Stimulated activated CD4-positive, alpha-beta T cell treated with anti-CD3 and anti-CD28 coated beads, TNF-alpha, amount 100 ng/mL, for 1 hour (primary cell): ENCODE data around the gene PKP1.

Experiments used
- DNase-seq, 3 donors: peaks; one replicate each; pipeline ENCODE4 v3.0.0-alpha.2; 2020; ENCODE audit warnings: low read depth in 3 of 3, low spot score in 1 of 3

Gene PKP1

GRCh38 chr1:201365251-201365650 lies 81.9 kb downstream of the PKP1 start:
- no peak for DNase-seq

- no peak for DNase-seq
These were observed 83.4 kb downstream of the PKP1 start for GRCh38 chr1:201366696-201367095.

- DNase-seq = no peak
These were observed 85.9 kb downstream of the PKP1 start for GRCh38 chr1:201369209-201369608.

GRCh38 chr1:201370500-201370899 lies 87.2 kb downstream of the PKP1 start:
- no peak for DNase-seq

- DNase-seq = no peak
These were observed 88.0 kb downstream of the PKP1 start for GRCh38 chr1:201371276-201371675.

- no peak for DNase-seq
These were observed 88.5 kb downstream of the PKP1 start for GRCh38 chr1:201371792-201372191.

GRCh38 chr1:201374364-201374763 lies 91.1 kb downstream of the PKP1 start:
- DNase-seq = no peak

GRCh38 chr1:201375169-201375568 lies 91.9 kb downstream of the PKP1 start:
- DNase-seq = no peak

- no peak for DNase-seq
These were observed 92.8 kb downstream of the PKP1 start for GRCh38 chr1:201376107-201376463.

- DNase-seq = no peak
These were observed 93.4 kb downstream of the PKP1 start for GRCh38 chr1:201376464-201377374.

- DNase-seq = no peak
These were observed 94.3 kb downstream of the PKP1 start, which contains the start of gene TNNT2 for GRCh38 chr1:201377611-201378092. Gene TNNT2 (minus strand): TSS chr1:201377680. CDS start chr1:201373254, 4,426 bp downstream.

- no peak for DNase-seq
These were observed 95.5 kb downstream of the PKP1 start for GRCh38 chr1:201378804-201379203.

- no peak for DNase-seq
These were observed 96.5 kb downstream of the PKP1 start for GRCh38 chr1:201379733-201380242.

- no peak for DNase-seq
These were observed 97.8 kb downstream of the PKP1 start for GRCh38 chr1:201381130-201381529.
